Activated T-cell treated with anti-CD3 and anti-CD28 coated beads, Interleukin-2, amount 50 U/mL, for 48 hours (primary cell): ENCODE data around the gene ABCC10.
A peak's percentile ranks its signal among the peaks of the same experiment; 100 is the strongest.
"Not testable (repeated sequence)": the region's sequence is repeated elsewhere in the genome, so short reads cannot be mapped to it uniquely, and the experiment has no call there.

Source experiments
- DNase-seq, 2 experiments: peaks; one replicate each; pipeline ENCODE4 v3.0.0-alpha.2; 2020

ABCC10 gene

GRCh38 chr6:43445576-43445975, 18.2 kb downstream of the ABCC10 start:
- no peak for DNase-seq

GRCh38 chr6:43447604-43448003, 20.3 kb downstream of the ABCC10 start:
- no peak for DNase-seq

- no peak for DNase-seq
Measured at GRCh38 chr6:43448916-43449315, 21.6 kb downstream of the ABCC10 start.

- DNase-seq, result no peak
Measured at GRCh38 chr6:43450699-43451131, 23.4 kb downstream of the ABCC10 start.

- no peak for DNase-seq
Measured at GRCh38 chr6:43451348-43451747, 24.0 kb downstream of the ABCC10 start.

- DNase-seq, result no peak
Measured at GRCh38 chr6:43451939-43452338, 24.6 kb downstream of the ABCC10 start.

GRCh38 chr6:43452896-43453295, 25.6 kb downstream of the ABCC10 start:
- DNase-seq, result no peak

- DNase-seq, result no peak
Measured at GRCh38 chr6:43453831-43454230, 26.5 kb downstream of the ABCC10 start.

- DNase-seq, result peak; percentile 84
Measured at GRCh38 chr6:43454290-43454695, 27.0 kb downstream of the ABCC10 start.

- DNase-seq, result peak in 1 of 2 experiments; percentile 41
Measured at GRCh38 chr6:43454696-43455530, 27.6 kb downstream of the ABCC10 start.

- peak; percentile 66 to 68 for DNase-seq
Measured at GRCh38 chr6:43455531-43456428, 28.4 kb downstream of the ABCC10 start, which contains the start of gene DLK2. DLK2 (minus strand) TSS chr6:43455548; CDS start chr6:43454825, 723 bp downstream.

- no peak for DNase-seq
Measured at GRCh38 chr6:43457643-43458042, 30.3 kb downstream of the ABCC10 start.

GRCh38 chr6:43458154-43458553, 30.8 kb downstream of the ABCC10 start:
- not testable (repeated sequence) for DNase-seq

- DNase-seq, result no peak
Measured at GRCh38 chr6:43459535-43459934, 32.2 kb downstream of the ABCC10 start.

GRCh38 chr6:43460032-43460431, 32.7 kb downstream of the ABCC10 start:
- DNase-seq, result no peak

- no peak for DNase-seq
Measured at GRCh38 chr6:43461936-43462335, 34.6 kb downstream of the ABCC10 start.

- no peak for DNase-seq
Measured at GRCh38 chr6:43464337-43464736, 37.0 kb downstream of the ABCC10 start.

GRCh38 chr6:43465948-43466347, 38.6 kb downstream of the ABCC10 start:
- DNase-seq, result no peak

GRCh38 chr6:43467265-43467664, 39.9 kb downstream of the ABCC10 start:
- DNase-seq, result not testable (repeated sequence)

- DNase-seq, result no peak
Measured at GRCh38 chr6:43467752-43468151, 40.4 kb downstream of the ABCC10 start.

- DNase-seq, result no peak
Measured at GRCh38 chr6:43468240-43468639, 40.9 kb downstream of the ABCC10 start.

GRCh38 chr6:43468748-43469681, 41.7 kb downstream of the ABCC10 start:
- DNase-seq, result no peak
